Stimulated activated naive CD8-positive, alpha-beta T cell treated with anti-CD3 and anti-CD28 coated beads, Interleukin-15, Interleukin-2, amounts not matched to agents 100 U/mL and 50 U/mL, for 24 hours (primary cell): ENCODE measurements around the gene HSD11B2.

Source experiments
- ATAC-seq: fragments of 150-1000 bp; cut with Tn5 transposase; one replicate; pipeline ENCODE4 v1.10.0; 2021
- DNase-seq: peaks from one replicate; pipeline ENCODE4 v3.0.0; 2021

Gene HSD11B2

GRCh38 chr16:67396159-67397035 is 34.5 kb upstream of the HSD11B2 start:
- DNase-seq = no peak
- no peak for ATAC-seq

GRCh38 chr16:67397036-67397801 is 33.7 kb upstream of the HSD11B2 start:
- DNase-seq = no peak
- no peak for ATAC-seq

- DNase-seq (no peak), ATAC-seq (no peak)
Observed at GRCh38 chr16:67397812-67398545, 32.9 kb upstream of the HSD11B2 start.

GRCh38 chr16:67398546-67399217 is 32.2 kb upstream of the HSD11B2 start:
- ATAC-seq = no peak

GRCh38 chr16:67399218-67399733 is 31.6 kb upstream of the HSD11B2 start:
- peak; percentile 73 for DNase-seq
- ATAC-seq = peak; percentile 78

More at GRCh38 chr16:67398546-67399217, 32.2 kb upstream of the HSD11B2 start:
- no peak for DNase-seq

GRCh38 chr16:67399749-67400704 is 30.9 kb upstream of the HSD11B2 start:
- DNase-seq (no peak), ATAC-seq (no peak)

- DNase-seq (no peak), ATAC-seq (no peak)
Observed at GRCh38 chr16:67400901-67401300, 30.0 kb upstream of the HSD11B2 start.

- DNase-seq (no peak), ATAC-seq (no peak)
Observed at GRCh38 chr16:67403976-67404555, 26.9 kb upstream of the HSD11B2 start.

- DNase-seq (no peak), ATAC-seq (no peak)
Observed at GRCh38 chr16:67404740-67405226, 26.1 kb upstream of the HSD11B2 start.

GRCh38 chr16:67405336-67405735 is 25.6 kb upstream of the HSD11B2 start:
- no peak for DNase-seq
- no peak for ATAC-seq

- DNase-seq = no peak
- no peak for ATAC-seq
Observed at GRCh38 chr16:67406111-67406971, 24.6 kb upstream of the HSD11B2 start.

GRCh38 chr16:67407176-67407787 is 23.6 kb upstream of the HSD11B2 start:
- DNase-seq (no peak), ATAC-seq (no peak)

GRCh38 chr16:67407788-67408452 is 23.0 kb upstream of the HSD11B2 start:
- ATAC-seq (no peak), DNase-seq (no peak)

GRCh38 chr16:67409631-67410030 is 21.3 kb upstream of the HSD11B2 start:
- ATAC-seq = no peak
- no peak for DNase-seq

GRCh38 chr16:67411339-67411738 is 19.6 kb upstream of the HSD11B2 start:
- ATAC-seq (no peak), DNase-seq (no peak)

- DNase-seq (no peak), ATAC-seq (no peak)
Observed at GRCh38 chr16:67412294-67412693, 18.6 kb upstream of the HSD11B2 start.

GRCh38 chr16:67413978-67414911 is 16.7 kb upstream of the HSD11B2 start:
- no peak for ATAC-seq
- DNase-seq = no peak
